HG02678 (cell line): Measurements from ENCODE around the gene RHBDD3.

Source experiments
- ATAC-seq: cut with Tn5 transposase; IDR thresholded peaks from one replicate; pipeline ENCODE4 v1.9.1; 2021; ENCODE audit warnings: mild to moderate bottlenecking, moderate library complexity; ENCODE audit not compliant: unreplicated experiment

The RHBDD3 gene

DNA sequence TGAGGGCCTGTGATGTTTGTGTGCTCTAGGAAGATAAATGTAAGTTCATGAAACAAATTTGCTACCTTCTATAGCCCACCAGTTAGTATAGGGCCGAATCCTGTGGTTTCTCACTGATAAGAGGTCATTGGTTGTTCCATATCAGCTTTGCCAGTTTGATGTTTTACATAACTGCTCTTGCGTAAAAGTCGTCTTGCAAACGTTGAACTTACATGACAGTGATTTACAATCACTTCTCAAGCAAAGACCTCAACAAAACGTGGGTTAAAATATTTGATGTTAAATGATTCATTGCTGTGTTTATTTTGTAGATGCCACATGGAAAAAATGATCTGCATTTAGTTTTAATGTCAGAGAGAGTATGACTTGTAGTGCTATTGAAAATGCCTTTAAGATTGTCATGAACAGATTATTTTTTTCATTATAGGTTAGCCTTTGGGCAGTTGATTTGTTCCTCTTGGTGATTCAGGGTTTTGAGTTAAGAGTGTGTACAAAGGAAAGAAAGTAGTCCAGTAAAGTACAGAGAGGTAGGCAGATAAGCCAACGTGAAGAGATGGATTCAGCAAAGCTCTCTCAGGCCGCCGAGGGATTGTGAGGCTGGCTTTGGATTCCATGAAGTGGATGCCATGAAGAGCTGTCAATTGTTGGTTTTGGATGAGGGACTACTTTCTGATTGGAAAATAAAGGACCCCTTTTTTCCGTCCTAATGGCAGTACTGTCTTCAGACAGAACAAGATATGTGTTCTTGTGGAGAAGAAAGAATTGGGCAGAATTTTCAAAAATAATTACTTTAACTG, 2.9 kb upstream of the RHBDD3 start:
- ATAC-seq: no peak

DNA sequence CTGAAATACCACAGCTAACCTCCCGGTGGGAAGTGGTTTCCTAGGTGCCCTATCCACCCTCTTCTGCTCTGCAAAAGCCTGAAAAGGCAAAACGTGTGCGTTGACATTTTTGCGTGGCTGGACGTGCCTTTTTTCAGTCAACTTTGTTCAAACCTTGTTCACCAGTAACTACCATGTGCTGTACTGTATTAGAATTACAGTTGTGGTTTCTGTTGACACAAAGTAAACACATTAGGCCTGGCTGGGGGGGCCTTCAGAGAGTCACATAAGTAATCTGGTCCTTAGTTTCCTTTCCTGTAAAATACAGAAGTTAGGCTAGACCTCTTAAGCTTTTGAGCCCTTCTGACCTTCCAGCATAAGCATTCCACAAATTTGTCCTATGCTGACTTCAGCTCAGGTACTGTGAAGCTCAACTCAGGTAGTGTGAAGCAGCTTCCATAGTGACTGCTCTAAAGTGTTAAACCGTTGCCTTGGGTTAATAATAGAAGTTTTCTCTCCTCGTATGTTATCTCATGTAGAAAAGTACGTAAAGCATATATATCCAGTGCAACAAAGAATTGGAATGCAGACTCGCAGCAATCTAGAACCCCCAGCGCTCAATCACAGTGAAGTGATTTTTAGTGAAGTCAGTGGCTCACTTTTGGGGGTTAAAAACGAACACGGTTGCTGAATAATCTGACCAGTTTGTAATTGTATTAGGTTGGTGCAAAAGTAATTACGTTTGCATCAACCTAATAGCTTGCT, 2.1 kb upstream of the RHBDD3 start:
- ATAC-seq: no peak

DNA sequence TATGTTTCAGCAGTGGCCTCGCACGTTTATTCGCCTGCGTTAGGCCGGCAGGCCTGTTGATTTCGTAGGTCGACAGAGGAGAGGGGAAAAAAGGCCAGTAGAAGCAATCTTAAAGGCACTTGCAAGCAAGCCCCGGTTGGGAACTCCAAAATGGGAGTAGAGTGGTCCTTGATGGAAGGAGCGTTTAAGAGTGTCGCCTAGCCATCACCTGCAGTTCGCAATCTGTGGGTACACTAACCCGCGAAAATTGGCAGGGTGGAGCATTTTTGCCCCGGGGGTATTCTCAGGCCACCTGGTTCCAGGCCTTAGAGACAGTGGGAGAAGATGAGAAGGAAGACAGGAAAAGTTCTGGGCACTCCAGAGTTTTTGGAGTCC, 1.4 kb upstream of the RHBDD3 start:
- no peak for ATAC-seq

DNA sequence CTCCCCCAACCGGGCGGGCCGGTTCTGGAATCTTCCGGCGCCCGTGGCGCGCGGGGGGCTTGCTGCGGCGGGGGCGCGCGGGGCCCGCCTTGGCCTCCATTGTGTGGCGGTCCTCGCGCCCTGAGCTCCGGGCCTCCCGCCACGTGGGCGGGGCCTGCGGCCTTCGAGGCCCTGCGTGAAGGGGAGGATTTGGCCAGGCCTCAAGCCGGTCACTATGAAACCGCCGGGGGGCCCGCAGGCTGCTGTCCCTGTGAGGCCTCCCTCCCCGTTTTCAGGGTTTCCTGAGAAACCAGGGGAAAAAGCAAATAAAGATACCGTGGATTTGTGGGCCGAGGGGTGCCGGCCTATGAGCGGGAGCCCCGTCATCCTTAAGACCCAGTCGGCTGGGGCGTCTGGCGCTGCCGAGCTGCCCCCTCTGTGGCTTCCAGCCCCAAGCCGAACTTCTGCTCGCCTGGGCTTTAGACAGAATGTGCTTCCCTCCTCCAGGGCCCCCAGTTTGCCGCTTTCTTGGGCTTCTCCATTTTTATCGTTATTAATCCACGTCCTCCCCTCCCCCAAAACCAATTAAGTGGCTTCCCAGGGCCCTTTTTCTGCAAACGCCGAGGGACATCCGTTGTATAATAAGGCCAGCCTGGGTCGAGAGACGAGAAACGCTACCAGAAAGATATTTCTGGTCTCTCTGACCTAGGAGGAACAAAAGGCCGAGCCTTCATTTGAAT, 889 bp upstream of the RHBDD3 start:
- ATAC-seq: peak; percentile 17

DNA sequence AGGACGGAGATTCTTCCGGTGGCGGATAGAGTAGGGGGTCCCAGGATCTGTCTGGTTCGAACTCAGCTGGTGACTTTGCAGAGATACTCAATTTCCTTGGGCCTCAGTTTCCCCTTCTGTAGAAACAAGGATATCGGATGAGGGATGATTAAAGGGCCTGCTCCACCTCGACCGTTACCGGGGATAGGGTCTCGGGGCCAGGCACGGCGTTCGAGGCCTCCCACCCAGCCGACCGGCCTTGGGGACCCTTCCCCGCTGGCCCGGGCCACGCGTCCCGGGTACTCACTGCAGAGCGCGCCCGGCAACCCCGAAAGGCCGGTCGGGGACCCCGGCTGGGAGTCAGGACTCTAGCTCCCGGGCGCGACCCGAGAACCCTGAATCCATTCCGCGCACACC, 321 bp downstream of the RHBDD3 start:
- no peak for ATAC-seq

DNA sequence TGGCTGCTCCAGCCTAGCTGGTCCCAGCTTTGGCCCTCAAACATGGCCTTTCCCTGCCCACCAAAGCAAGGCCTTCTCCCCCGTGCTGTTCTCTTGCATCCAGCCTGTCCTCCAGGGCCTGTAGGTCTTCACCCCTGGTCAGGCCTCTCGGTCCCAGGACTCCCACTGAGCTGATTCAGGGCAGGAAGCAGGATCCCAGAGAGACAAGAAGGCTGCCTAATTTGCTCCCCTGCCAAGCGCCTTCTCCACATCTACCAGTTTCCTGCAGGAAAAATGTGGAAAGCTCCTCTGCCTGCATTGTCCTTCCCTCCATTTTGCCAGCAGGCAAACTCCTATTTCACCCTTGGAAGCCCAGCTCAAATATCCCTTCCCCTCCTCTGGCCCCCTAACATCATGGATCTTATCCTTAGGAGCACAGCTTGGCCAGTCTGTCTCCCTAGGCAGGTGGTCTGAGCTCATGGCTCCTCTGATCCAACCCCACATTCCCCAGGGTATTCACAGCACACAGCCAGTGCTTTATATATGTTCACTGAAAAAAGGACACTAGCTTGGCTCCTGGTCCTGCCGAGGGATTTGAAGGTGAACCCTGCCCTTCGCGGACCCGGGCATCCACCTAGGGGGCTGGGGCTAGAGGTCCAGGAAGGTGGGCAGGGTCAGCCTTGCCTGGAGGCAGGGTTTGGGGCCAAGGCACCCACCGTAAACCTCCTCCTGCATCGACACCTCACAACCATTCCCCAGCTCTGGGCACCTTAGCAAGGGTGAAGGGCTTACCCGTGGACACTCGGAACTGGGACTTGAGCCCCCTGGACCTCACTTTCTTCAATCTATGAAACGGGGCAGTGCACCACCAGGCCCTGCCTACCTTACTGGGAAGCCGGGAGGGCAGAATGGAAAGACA, 968 bp downstream of the RHBDD3 start:
- no peak for ATAC-seq

DNA sequence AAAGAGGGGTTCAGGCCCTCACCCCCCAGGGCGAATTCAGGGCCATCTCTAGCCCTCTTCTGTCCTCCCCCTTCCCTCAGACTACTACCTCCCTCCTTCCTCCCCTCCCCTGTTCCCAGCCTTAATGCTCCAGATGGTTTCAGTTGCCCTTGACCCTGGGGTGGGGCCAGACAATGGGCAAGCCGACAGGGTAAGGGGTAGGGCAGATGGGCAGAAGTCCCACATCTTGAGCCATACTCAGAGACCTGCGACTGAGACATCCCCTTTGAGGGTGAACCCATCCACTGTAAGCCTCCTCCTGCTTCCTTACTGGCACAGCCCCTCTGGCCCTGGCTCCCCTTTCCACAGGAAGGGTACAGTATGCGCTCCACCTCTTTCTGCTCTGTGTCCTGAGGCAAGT, 1.9 kb downstream of the RHBDD3 start:
- ATAC-seq: no peak

DNA sequence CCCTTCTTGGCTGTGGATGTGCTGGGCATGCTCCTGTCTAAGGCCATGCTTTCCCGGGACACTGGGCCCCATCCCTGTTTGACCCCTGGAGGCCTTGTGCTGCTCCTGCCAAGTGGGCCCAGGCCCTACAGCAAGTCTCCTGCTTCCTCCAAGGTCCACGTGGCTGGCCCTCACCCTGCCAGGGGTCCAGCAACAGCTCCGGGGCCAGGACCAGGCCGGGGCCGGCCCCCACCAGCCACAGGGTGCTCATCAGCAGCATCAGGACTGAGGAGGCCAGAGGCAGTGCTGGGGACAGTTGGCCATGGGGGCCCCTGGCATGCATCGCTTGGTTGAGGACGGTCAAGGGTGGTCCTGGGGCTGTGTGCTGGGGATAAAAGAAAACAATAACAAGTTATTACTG, 2.5 kb downstream of the RHBDD3 start:
- ATAC-seq: no peak

DNA sequence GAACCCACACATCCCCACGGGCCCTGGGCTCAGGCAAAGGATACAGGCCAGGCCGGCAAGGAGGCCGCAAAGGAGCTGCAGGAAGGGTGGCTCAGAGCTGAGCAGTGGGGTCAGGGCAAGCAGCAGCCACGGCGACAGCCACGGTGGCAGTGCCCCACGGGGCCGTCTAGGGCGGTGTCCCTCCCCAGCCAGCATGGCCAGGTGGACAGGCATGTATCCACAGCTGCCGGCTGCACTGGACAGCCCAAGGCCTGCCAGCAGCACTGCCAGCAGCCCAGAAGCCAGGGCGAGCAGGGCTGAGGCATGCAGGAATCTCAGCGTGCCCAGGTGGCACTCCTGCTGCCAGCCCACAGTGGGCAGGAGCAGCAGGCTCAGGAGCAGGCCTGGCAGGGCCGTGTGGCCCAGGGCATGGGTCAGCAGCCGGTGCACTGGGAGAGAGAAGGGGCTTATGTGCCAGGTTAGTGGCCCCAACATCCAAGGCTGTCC, 3.9 kb downstream of the RHBDD3 start:
- no peak for ATAC-seq

DNA sequence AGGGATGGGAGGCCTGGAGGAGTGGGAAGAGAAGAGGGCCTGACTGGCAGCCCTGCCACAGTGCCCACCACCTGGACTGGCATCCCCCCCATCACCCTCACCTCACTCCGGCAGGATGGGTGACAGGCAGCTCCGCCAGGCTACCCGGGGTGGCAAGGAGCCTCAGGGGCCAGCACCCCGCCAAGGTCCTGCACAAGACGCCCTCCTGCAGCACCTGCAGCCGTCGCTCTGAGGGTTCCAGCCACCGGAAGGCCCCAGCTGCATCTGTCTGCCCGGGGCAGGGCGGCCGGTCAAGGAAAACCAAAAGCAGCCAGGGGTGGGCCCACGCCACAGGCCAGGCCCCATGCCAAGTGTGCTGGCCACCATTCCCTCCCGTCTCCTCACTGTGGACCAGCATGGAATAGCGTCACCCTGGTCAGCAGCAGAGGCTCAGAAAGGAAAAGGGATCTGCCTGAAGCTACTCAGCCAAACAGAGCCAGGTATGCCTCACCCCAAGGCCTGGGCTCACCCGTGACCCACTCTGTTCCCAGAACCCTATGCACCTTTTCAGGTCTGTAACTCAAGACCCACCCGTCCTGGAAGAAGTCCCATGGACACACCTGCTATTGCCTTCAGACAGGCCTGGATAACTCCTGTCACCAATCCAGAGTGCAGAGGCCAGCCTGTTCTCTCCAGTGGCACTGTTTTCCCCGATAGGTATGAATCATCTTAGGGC, 7.0 kb downstream of the RHBDD3 start:
- no peak for ATAC-seq

DNA sequence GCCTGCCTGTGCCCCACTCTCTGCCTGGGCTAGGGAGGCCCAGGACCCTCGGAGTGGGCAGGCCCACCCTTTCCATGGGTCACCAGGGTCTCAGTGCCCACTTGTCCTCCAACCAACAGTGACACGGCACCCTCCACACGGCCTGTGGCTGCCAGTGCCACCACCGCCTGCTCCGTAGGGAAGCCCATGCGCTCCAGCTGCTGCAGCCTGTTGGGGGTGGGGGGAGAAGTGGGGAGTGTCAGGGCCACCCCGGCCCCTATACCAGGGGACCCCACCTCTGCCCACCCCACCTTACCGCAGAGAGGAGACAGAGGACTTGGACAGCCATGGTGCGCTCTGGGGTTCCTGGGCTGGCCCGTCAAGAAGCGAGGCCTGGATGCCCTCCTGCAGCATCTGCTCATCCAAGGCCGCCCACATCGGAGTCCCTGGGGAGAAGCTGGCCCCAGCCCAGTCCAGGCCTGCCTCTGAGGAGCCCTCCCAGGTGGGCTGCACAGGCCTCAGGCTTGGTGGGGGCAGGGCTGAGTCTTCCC, 7.7 kb downstream of the RHBDD3 start:
- ATAC-seq: no peak

DNA sequence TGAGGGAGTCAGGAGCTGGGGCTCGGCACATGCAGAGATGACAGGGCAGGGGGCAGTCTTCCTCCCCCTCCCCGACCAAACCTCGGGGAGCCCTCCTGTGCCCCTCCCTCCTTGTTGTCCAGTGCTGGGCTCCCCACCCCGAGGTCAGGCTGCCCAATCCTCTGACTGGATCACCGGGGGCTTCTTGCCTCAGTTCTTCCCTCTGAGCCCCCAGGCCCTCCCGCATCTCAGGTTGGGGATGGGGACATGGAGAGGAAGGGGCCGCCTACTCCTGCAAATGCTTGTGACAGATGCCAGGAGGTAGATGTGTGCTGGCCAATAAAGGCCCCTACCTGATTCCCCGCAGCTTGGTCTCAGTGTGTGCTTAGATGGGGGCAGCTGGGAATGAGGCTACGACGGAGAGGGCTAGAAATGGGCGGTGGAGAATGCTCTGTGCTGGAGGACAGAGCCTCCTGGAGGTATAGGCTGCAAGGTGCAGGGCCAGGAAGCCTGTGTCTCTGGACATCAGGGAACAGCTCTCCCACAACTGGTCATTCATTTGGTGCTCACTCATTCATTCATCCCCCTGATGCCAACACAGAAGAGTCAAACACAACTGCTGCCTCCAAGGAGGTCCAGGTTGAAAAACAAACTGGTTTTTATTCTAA, 8.4 kb downstream of the RHBDD3 start:
- no peak for ATAC-seq

DNA sequence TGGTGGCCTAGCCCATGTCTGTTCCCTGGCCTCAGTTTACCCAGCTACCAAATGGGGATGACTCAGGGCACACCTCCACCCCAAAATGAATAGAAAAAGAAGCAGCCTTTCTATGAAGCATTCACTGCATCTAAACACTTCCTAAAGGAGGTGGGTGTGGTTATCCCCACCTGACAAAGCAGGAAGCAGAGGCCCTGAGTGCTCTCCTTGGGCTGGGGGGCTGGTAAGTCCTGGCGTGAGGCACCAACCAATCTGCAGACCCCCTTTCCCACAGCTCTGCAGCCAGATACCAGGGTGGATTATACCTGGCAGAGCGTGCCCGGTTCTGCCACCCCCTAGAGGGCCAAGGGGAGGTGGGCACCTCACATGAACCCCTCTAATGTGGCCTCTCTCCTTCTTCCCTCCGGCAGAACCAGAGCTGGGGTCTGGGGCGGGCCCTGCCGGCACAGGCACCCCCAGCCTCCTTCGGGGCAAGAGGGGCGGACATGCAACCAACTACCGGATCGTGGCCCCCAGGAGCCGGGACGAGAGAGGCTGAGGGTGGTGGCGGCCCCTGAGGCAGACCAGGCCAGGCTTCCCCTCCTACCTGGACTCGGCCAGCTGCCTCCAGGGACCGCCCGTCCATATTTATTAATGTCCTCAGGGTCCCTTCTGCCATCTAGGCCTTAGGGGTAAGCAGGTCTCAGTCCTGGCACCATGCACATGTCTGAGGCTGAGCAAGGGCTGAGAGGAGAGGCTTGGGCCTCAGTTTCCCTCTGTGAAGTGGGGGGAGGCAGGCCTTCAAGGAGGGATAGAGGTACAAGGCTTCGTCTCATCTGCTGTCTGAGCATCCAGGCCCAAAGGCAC, 9.2 kb downstream of the RHBDD3 start:
- no peak for ATAC-seq

DNA sequence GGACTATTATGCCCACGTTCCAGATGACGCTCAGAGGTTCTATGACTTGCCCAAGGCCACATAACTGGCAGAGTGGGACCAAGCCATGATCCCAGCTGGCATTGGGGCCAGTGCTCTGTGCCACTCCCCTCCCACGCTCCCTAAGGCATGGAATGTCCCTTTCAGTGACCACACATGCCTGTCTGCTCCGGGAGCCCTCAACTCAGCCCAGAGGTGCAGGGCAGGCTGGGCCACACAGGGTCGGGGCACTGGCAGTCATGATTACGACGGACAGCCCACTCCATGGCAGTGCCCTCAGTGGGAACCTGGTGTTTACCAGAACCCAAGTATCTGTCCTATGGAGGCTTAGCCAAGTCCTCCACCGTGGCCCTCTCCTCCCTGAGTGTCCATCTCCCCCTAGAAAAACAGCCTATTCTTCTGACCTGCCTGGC, 10.0 kb downstream of the RHBDD3 start:
- no peak for ATAC-seq

DNA sequence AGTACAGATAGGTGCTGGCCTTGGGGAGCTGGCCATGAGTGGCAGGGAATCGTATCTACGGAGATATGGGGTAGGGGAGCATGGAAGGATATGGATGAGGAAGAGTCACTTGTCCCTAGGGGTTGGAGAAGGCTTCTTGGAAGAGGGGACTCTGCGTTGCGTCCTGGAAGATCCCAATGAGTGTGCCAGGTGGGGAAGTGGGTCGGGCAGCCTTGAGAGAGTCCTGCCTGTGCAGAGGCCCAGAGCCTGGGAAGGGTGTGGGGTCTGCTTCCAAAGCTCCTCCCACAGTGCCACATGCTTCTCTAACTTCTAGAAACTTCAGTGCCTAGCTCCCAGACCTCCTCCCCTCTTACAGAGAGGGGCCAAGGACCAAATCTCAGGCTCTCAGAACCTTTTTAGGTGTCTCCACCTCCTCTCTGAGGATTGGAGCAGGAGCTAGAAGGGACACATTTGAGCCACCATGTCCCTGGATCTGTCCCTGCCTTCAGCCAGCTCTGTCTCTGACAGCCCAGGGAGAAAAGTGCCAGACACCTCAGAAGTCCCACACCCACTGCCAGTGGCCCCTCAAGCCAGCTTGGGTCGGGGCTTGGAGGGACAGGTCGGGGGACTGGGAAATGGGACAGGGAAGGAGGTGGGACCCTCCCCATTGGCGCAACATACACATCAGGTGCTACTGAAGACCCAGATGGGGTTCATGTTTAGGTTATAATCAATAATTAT, 11.0 kb downstream of the RHBDD3 start:
- no peak for ATAC-seq

DNA sequence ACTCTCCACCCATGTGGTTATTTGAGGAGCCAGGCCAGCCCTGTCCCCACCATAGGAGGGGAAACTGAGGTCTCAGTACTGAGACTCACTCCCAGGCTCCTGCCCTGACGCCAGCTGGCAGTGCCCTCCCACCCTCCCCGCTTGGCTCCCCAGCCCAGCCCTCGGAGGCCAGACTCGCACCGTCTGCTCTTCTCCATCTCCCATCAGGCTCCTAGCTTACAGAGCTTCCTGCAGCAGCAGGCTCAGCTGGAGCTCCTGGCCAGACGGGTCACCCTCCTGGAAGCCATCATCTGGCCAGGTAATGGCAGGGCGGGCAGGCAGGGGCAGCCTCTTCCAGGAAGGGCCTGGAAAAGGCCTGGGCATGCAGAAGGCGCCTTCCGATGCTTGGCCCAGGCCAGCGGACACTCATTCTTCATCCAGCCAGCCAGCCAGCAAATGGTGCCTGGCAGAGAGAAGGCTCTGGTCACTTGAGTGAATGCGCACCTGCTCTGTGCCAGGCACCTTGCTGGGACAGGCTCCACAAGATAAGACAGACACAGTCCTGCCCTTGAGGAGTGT, 12.6 kb downstream of the RHBDD3 start:
- no peak for ATAC-seq

DNA sequence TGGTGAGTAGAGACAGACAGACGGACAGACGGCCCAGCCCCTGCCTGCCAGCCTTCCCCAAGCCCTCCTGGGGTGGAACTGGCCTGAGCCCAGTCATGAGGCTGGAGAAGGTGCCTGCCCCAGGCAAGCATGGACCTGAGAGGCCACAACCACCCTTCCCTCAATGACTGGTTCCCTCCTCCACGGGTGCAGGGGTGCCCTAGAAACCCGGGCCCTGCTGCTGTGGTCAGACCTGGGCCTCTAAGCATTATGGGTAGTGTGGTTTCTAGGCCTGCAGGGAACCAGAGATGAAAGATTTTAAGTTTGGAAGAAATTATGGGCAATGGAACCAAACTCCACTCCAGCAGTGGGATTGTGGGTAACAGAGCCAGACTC, 13.5 kb downstream of the RHBDD3 start:
- no peak for ATAC-seq
